ENCODE measurements around the gene OLFM3.

OLFM3 gene

GRCh38 chr1:101996825-101997465 is at the start of gene OLFM3:
TSS of gene OLFM3 (minus strand) at chr1:101996926.
- DNase-seq (ENCODE audit: low read depth): no peak

DNA sequence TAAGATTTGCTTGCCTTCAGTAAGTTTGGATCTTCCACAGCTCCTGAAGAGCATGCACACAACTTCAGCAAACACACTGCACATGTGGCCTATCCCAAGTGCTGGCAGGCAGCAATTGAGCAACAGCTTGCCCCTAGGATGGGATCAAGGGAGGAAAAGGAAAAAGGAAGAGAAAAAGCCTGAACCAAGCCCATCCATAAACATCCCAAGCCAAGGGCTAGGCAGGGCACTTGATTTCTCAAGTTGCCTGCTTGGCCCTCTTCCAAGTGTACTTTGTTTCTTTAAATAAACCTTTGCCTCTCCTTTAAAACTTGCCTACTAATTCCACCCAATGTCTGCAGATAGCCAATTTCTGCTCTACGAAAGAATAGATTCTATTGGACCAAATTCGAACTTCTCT is 49.0 kb upstream of the OLFM3 start:
- no peak for DNase-seq (ENCODE audit: low read depth)

- no peak for DNase-seq (ENCODE audit: low read depth)
These were observed 35.8 kb upstream of the OLFM3 start for GRCh38 chr1:102032534-102032933.

DNA sequence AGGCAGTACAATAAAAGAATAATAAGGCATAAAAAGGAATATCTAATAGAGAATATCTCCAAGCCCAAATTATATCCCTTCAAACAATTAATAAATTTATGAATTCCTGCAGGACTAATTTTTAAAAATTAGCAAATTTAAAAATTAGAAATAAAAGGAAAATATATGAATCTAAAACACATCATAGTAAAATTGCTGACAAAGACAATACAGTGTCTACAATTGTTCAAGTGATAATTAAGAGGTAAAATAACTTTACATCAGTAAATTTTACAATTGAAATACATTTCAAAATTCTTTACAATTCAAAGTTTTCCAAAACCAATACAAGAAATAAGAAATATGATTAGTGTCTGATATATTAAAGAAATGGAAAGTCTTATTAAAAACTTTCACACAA is 22.8 kb upstream of the OLFM3 start:
- no peak for DNase-seq (ENCODE audit: low read depth)

DNA sequence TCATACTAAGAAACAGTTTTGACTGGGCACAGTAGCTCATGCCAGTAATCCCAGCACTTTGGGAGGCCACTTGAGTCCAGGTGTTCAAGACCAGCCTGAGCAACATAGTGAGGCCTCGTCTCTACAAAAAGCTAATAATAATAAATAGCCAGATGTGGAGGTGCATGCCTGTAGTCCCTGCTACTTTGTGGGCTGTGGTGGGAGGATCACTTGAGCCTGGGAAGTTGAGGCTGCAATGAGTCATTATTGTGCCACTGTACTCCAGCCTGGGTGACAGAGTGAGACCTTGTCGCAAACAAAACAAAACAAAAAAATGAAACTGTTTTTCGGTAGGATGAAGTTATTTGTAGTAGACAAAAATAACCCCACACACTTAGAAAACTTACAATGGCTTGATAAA is 19.0 kb upstream of the OLFM3 start:
- DNase-seq (ENCODE audit: low read depth): no peak

DNA sequence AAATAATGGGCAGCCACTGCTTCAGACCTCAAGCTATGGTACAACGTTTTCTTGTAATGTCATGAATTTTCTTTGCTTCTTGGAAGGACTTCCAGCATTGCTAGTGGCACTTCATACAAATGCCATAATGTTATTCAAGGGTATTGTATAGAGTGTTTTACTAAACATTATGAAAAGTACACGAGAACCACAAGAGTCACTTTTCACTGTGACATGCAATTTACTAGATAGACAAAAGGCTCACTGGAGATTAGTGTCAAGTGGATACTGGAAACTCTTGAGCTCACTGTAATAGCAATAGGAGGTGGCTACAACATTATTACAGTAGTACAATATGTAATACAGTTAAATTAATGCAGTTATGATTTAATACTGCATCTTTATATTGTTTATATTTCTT is 5.3 kb upstream of the OLFM3 start:
- no peak for DNase-seq (ENCODE audit: low read depth)

GRCh38 chr1:101995984-101996745 is 561 bp downstream of the OLFM3 start:
- DNase-seq (ENCODE audit: low read depth): no peak

GRCh38 chr1:101993710-101994109 is 3.0 kb downstream of the OLFM3 start:
- no peak for DNase-seq (ENCODE audit: low read depth)

GRCh38 chr1:101992821-101993575 is 3.7 kb downstream of the OLFM3 start:
- DNase-seq (ENCODE audit: low read depth): no peak

DNA sequence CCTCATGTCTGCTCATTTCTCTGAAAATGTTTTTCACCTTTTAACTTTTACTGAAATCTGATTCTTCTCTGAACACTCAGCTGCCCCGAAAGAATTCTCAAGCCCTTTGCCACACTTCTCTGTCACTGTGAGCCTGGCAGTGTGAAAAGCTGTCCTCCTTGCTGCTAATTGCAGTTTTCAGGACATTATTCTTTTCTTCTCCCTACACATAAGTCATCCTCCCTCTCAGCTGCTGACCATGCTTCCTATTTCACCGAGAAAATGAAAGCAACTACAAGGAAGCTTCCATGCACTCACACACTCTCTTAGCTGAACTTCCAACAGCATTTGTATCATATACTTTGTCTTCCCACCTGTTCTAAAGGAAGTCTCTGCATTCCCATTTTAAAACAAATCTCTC is 15.8 kb downstream of the OLFM3 start:
- DNase-seq (ENCODE audit: low read depth): no peak

- DNase-seq (ENCODE audit: low read depth): no peak
These were observed 19.5 kb downstream of the OLFM3 start for GRCh38 chr1:101977266-101977665.

DNA sequence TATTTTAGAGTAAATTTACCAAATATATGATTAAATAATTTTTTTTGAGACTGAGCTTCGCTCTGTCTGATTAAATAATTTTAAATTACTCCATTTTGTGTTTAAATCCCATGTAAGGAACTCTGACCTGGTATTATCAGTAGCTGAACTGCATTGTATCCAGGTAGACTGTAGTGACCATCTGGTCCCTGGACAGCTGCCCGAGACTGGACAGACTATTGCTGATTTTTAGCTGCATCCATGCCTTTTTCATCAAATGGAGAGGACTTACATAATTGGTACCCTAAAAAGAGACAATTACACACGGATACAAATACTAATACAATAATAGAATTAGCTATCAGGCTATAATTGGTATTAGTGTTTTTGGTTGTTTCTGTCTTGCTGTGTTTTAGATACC is 20.6 kb downstream of the OLFM3 start:
- DNase-seq (ENCODE audit: low read depth): no peak

DNA sequence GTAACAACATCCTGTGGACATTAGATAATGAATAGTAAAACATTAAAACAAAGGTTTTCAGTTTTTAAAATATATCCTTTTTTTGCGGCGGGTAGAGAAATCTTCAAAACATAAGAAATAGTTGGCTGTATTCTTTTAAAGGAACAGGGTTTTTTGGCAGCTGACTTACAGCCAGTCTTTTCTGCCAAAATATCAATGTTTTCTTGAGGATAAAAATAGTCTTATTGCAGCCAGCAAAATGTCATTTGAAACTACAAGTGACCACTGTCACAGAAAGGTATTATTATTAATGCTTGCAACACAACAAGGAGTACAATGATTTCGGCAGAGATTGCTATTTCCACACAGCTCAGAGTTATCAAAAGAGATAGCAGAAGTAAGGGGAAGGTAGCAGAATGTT is 21.4 kb downstream of the OLFM3 start:
- no peak for DNase-seq (ENCODE audit: low read depth)

GRCh38 chr1:101974599-101975274 is 22.0 kb downstream of the OLFM3 start:
- DNase-seq (ENCODE audit: low read depth): no peak

DNA sequence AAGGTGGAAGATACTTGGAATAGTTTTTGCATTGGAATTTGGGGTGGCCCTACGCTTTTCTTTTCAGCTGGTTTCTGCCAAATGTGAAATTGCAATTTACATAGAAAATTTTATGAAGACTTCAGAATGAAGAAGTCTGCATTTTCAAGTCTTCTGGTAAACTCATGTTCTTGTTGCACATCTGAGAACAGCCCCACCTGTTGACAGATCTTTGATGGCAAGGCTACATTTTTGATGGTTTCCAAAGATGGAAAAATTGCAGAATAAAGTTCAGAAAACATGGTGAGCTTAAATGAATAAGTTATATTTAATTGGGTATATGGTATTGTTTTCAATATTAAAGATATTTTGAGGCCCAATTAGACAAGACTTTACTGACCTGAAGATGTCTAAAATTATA is 25.4 kb downstream of the OLFM3 start:
- no peak for DNase-seq (ENCODE audit: low read depth)

- DNase-seq (ENCODE audit: low read depth): no peak
These were observed 28.9 kb downstream of the OLFM3 start for GRCh38 chr1:101967871-101968270.

DNA sequence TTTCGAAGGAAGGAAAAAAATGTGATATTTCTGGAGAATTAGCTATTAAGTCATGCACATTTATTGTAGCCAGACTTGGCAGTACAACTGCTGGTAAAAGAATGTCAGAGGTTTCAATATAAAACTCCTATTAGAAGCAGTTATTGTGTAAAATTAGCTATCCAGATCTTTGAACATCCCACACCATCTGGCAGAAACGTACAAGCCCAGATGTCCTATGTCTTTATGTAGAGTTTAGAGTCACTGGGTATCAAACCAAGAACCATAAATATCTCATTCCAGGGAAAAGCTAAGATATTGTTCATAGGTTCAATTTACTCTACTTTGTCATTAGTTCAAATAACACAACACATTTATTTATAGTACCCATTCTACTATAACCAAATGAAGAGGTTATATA is 31.4 kb downstream of the OLFM3 start:
- DNase-seq (ENCODE audit: low read depth): no peak

DNA sequence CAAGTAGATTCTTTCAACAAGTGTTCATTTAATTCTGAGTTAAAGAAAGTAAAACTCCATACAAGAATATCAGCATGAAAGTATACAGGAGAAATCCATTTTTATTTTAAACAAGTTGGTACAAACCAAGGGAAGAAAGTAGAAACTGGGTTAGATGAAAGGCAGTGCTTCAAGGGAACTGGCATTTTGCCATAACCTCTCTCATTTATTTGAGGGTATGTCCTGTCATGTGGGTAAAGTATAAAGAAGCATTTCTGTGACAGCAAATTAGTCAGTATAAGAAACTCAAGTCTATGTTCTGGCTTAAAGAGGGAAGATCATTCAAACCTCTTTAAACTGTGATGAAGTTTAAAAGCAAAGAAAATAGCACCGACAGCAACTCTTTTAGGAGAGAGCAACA is 32.0 kb downstream of the OLFM3 start:
- no peak for DNase-seq (ENCODE audit: low read depth)

GRCh38 chr1:101960142-101960541 is 36.6 kb downstream of the OLFM3 start:
- no peak for DNase-seq (ENCODE audit: low read depth)

- DNase-seq (ENCODE audit: low read depth): no peak
These were observed 37.3 kb downstream of the OLFM3 start for GRCh38 chr1:101959456-101959855.

- no peak for DNase-seq (ENCODE audit: low read depth)
These were observed 39.0 kb downstream of the OLFM3 start for GRCh38 chr1:101957771-101958170.

GRCh38 chr1:101953623-101954022 is 43.1 kb downstream of the OLFM3 start:
- no peak for DNase-seq (ENCODE audit: low read depth)

- no peak for DNase-seq (ENCODE audit: low read depth)
These were observed 50.8 kb downstream of the OLFM3 start for GRCh38 chr1:101945884-101946283.
